ENCODE measurements around the gene GNMT.
"Not testable (repeated sequence)": the region's sequence is repeated elsewhere in the genome, so short reads cannot be mapped to it uniquely, and the experiment has no call there.

Gene GNMT

GRCh38 chr6:42942444-42942843, 18.1 kb upstream of the GNMT start:
- DNase-seq: no peak

GRCh38 chr6:42947950-42948349, 12.6 kb upstream of the GNMT start:
- DNase-seq: no peak

GRCh38 chr6:42952389-42952788, 8.2 kb upstream of the GNMT start:
- no peak for DNase-seq

GRCh38 chr6:42954405-42954804, 6.1 kb upstream of the GNMT start:
- DNase-seq: not testable (repeated sequence)

GRCh38 chr6:42958125-42958524, 2.4 kb upstream of the GNMT start:
- no peak for DNase-seq

GRCh38 chr6:42959917-42960242, 674 bp upstream of the GNMT start:
- DNase-seq: no peak

- no peak for DNase-seq
These were observed 491 bp downstream of the GNMT start for GRCh38 chr6:42961020-42961470.

GRCh38 chr6:42962096-42962495, 1.5 kb downstream of the GNMT start:
- DNase-seq: no peak

GRCh38 chr6:42962502-42963178, 2.1 kb downstream of the GNMT start:
- DNase-seq: no peak

- no peak for DNase-seq
These were observed 2.8 kb downstream of the GNMT start for GRCh38 chr6:42963179-42963854.

- no peak for DNase-seq
These were observed 3.5 kb downstream of the GNMT start for GRCh38 chr6:42963855-42964605.

GRCh38 chr6:42966571-42966970, 6.0 kb downstream of the GNMT start:
- DNase-seq: no peak

- no peak for DNase-seq
These were observed 6.7 kb downstream of the GNMT start for GRCh38 chr6:42967228-42967627.

- DNase-seq: no peak
These were observed 7.7 kb downstream of the GNMT start for GRCh38 chr6:42968126-42968701.

- no peak for DNase-seq
These were observed 8.2 kb downstream of the GNMT start for GRCh38 chr6:42968783-42969182.

- no peak for DNase-seq
These were observed 8.9 kb downstream of the GNMT start for GRCh38 chr6:42969431-42969830.

- DNase-seq: no peak
These were observed 9.4 kb downstream of the GNMT start for GRCh38 chr6:42969934-42970333.

- DNase-seq: no peak
These were observed 10.5 kb downstream of the GNMT start for GRCh38 chr6:42970871-42971612.

- no peak for DNase-seq
These were observed 11.3 kb downstream of the GNMT start for GRCh38 chr6:42971746-42972327.

GRCh38 chr6:42973926-42974325, 13.4 kb downstream of the GNMT start:
- DNase-seq: no peak

GRCh38 chr6:42974919-42975505, 14.5 kb downstream of the GNMT start:
- no peak for DNase-seq

GRCh38 chr6:42978487-42978838, 17.9 kb downstream of the GNMT start:
- DNase-seq: no peak
